Measurements from ENCODE around the gene CYP11A1.

GRCh38 chr15:74384566-74384880 lies 17.1 kb upstream of the CYP11A1 start:
- TF ChIP-seq POLR2AphosphoS5 (IDR thresholded peaks at IDR 0.05; ENCODE audit: borderline replicate concordance, low read depth, low read length): no peak
- TF ChIP-seq EZH2 (IDR thresholded peaks at IDR 0.05): no peak

Data from SK-N-MC (cell line).